HepG2 (cell line): ENCODE measurements around the gene EGFR. TPM values are rescaled to one million over a fixed set of nuclear protein-coding genes. Genes with fewer than 3 reads are reported as not detected.

Source experiments
- CREM ChIP-seq, 2 experiments: sonication (generic) in 1 of 2; formaldehyde crosslinking in 1 of 2; IDR thresholded peaks; 2 replicates each; pipeline versions ENCODE4 v1.4.0 to v1.6.1; 2016 to 2020; ENCODE audit warnings: antibody characterized with exemption in 1 of 2, mild to moderate bottlenecking in 1 of 2, missing genetic modification reagents in 1 of 2
- ELK4 ChIP-seq: sonication (generic); formaldehyde crosslinking; IDR thresholded peaks from 2 replicates; pipeline ENCODE4 v1.9.0; 2021; ENCODE audit warnings: missing genetic modification reagents, borderline replicate concordance
- FOXA1 ChIP-seq, 2 experiments: fragments of 450-650 bp in 1 of 2; sonication (generic) in 1 of 2; formaldehyde crosslinking in 1 of 2; IDR thresholded peaks; 2 replicates each; pipeline versions ENCODE4 v1.4.0 to v1.6.1; 2016 to 2020; ENCODE audit warnings: missing genetic modification reagents in 1 of 2
- HNRNPL ChIP-seq: fragments of 200-400 bp; formaldehyde crosslinking; IDR thresholded peaks from 2 replicates; pipeline ENCODE4 v1.6.1; 2017; ENCODE audit warnings: mild to moderate bottlenecking, low read depth, low read length
- MEIS2 ChIP-seq: sonication (generic); formaldehyde crosslinking; IDR thresholded peaks from 2 replicates; pipeline ENCODE4 v1.9.0; 2021; ENCODE audit warnings: mild to moderate bottlenecking, missing genetic modification reagents
- MLLT10 ChIP-seq: sonication (generic); formaldehyde crosslinking; IDR thresholded peaks from 2 replicates; pipeline ENCODE4 v1.4.0; 2020; ENCODE audit warnings: missing genetic modification reagents
- PAWR ChIP-seq: sonication (generic); formaldehyde crosslinking; IDR thresholded peaks from 2 replicates; pipeline ENCODE4 v1.4.0; 2020; ENCODE audit warnings: missing genetic modification reagents, mild to moderate bottlenecking, borderline replicate concordance
- PCBP2 ChIP-seq: fragments of 200-400 bp; formaldehyde crosslinking; optimal IDR thresholded peaks from 2 replicates; pipeline ENCODE3; 2018; ENCODE audit warnings: low read length, low read depth; ENCODE audit not compliant: poor library complexity, severe bottlenecking
- RAD21 ChIP-seq: fragments of 450-650 bp; formaldehyde crosslinking; IDR thresholded peaks from 2 replicates; pipeline ENCODE4 v1.5.0; 2020; ENCODE audit warnings: mild to moderate bottlenecking
- RCOR2 ChIP-seq: IDR thresholded peaks from 2 replicates; pipeline ENCODE4 v1.6.1; 2016; ENCODE audit warnings: missing biosample characterization, missing genetic modification reagents
- UBTF ChIP-seq: sonication (generic); formaldehyde crosslinking; IDR thresholded peaks from 2 replicates; pipeline ENCODE4 v1.4.0; 2020; ENCODE audit warnings: mild to moderate bottlenecking, missing genetic modification reagents
- ZBTB4 ChIP-seq: sonication (generic); formaldehyde crosslinking; IDR thresholded peaks from 2 replicates; pipeline ENCODE4 v1.4.0; 2020; ENCODE audit warnings: missing genetic modification reagents, mild to moderate bottlenecking, borderline replicate concordance
- ZNF34 ChIP-seq: sonication (generic); formaldehyde crosslinking; IDR thresholded peaks from 2 replicates; pipeline ENCODE4 v1.4.0; 2020; ENCODE audit warnings: mild to moderate bottlenecking, missing genetic modification reagents, borderline replicate concordance
- ZNF619 ChIP-seq: sonication (generic); formaldehyde crosslinking; IDR thresholded peaks from 2 replicates; pipeline ENCODE4 v1.4.0; 2020; ENCODE audit warnings: mild to moderate bottlenecking, missing genetic modification reagents
- ZZZ3 ChIP-seq: sonication (generic); formaldehyde crosslinking; IDR thresholded peaks from 2 replicates; pipeline ENCODE4 v1.4.0; 2020; ENCODE audit warnings: missing genetic modification reagents, mild to moderate bottlenecking, borderline replicate concordance
- polyA plus RNA-seq, 8 experiments: library from polyadenylated mRNA; depleted of rRNA in 3 of 8; stranded (reverse) in 7 of 8; unstranded in 1 of 8; fragments of >200 nt; fragmentation: Illumina TruSeq in 4 of 8; extraction: Trizol in 4 of 8; gene quantifications; 2 replicates each; pipeline versions ENCODE4 v1.2.1 to v1.2.3, GENCODE V29; 2011 to 2016; ENCODE audit warnings: low read depth in 4 of 8, missing spikeins in 1 of 8, mixed read lengths in 1 of 8; ENCODE audit not compliant: insufficient read depth in 1 of 8
- total RNA-seq, 5 experiments: library from RNA; depleted of rRNA; stranded (reverse); fragments of >200 nt; fragmentation: Illumina TruSeq; extraction: Trizol; gene quantifications; 2 replicates each; pipeline ENCODE4 v1.2.3, GENCODE V29; 2016; ENCODE audit warnings: low read depth in 1 of 5
- TF ChIP-seq, protein P1 (sequence below): sonication (generic); formaldehyde crosslinking; IDR thresholded peaks from 2 replicates; pipeline ENCODE4 v1.5.0; 2020; ENCODE audit warnings: mild to moderate bottlenecking, missing genetic modification reagents, borderline replicate concordance

EGFR gene
- total and polyA plus RNA-seq, 2 of the 13 experiments (the other 11 are each of a cell fraction or from before 2014, with no cell fraction given) = 7.0 to 10.0 TPM

GRCh38 chr7:55078465-55079372 lies 59.9 kb downstream of the EGFR start (continued):
- TF ChIP-seq ZZZ3 (CRISPR knock-in tag) (peak; percentile 68; the same call in 1 of the 2 replicates), RCOR2 (no peak), ZNF619 (CRISPR knock-in tag) (peak; percentile 51; the same call in 1 of the 2 replicates), HNRNPL (peak; percentile 10; the same call in 1 of the 2 replicates), ELK4 (no peak), MLLT10 (no peak), RAD21 (no peak), UBTF (CRISPR knock-in tag) (peak; percentile 91), MEIS2 (CRISPR knock-in tag) (peak; percentile 88), PCBP2 (no peak), FOXA1 (IDR thresholded peaks at IDR 0.05) (no peak), FOXA1 (CRISPR knock-in tag; IDR thresholded peaks at IDR 0.05) (peak; percentile 25; the same call in 1 of the 2 replicates), ZBTB4 (CRISPR knock-in tag) (0 out of 2 replicates have a peak, but pooled peaks have one; percentile 41), CREM (IDR thresholded peaks at IDR 0.05) (peak; percentile 21; the same call in 1 of the 2 replicates), CREM (CRISPR knock-in tag; IDR thresholded peaks at IDR 0.05) (no peak), PAWR (CRISPR knock-in tag) (peak; percentile 90; the same call in 1 of the 2 replicates), ZNF34 (0 out of 2 replicates have a peak, but pooled peaks have one; percentile 62)
- TF ChIP-seq, protein P1, sequence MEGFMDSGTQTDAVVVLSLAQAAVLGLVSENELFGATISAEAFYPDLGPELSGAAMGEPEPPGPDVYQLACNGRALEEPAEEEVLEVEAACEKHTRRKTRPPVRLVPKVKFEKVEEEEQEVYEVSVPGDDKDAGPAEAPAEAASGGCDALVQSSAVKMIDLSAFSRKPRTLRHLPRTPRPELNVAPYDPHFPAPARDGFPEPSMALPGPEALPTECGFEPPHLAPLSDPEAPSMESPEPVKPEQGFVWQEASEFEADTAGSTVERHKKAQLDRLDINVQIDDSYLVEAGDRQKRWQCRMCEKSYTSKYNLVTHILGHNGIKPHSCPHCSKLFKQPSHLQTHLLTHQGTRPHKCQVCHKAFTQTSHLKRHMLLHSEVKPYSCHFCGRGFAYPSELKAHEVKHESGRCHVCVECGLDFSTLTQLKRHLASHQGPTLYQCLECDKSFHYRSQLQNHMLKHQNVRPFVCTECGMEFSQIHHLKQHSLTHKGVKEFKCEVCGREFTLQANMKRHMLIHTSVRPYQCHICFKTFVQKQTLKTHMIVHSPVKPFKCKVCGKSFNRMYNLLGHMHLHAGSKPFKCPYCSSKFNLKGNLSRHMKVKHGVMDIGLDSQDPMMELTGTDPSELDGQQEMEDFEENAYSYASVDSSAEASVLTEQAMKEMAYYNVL (CRISPR knock-in tag) = no peak; the same call in 1 of the 2 replicates
